GM12873 (cell line): ENCODE results near the gene SMAD3.

ENCODE experiments used
- CTCF ChIP-seq: IDR thresholded peaks from 2 replicates; pipeline ENCODE4 v1.5.1; 2012; ENCODE audit warnings: low read depth, mild to moderate bottlenecking, moderate library complexity, low read length, control low read depth; ENCODE audit not compliant: insufficient read depth; ENCODE audit errors: missing control alignments

SMAD3 gene

GRCh38 chr15:67100124-67100791, 34.9 kb downstream of the SMAD3 start:
- no peak for TF ChIP-seq CTCF

GRCh38 chr15:67100801-67101581, 35.6 kb downstream of the SMAD3 start:
- TF ChIP-seq CTCF = no peak

- no peak for TF ChIP-seq CTCF
Measured at GRCh38 chr15:67101911-67102598, 36.7 kb downstream of the SMAD3 start.

GRCh38 chr15:67102599-67102929, 37.2 kb downstream of the SMAD3 start:
- no peak for TF ChIP-seq CTCF

GRCh38 chr15:67103021-67103420, 37.6 kb downstream of the SMAD3 start:
- no peak for TF ChIP-seq CTCF

- no peak for TF ChIP-seq CTCF
Measured at GRCh38 chr15:67103432-67103831, 38.0 kb downstream of the SMAD3 start.

- no peak for TF ChIP-seq CTCF
Measured at GRCh38 chr15:67103869-67104268, 38.5 kb downstream of the SMAD3 start.
